Measurements from ENCODE around the gene SLC44A5. TPM values are rescaled to one million over a fixed set of nuclear protein-coding genes. Genes with fewer than 3 reads are reported as not detected.

The SLC44A5 gene
- total RNA-seq (2022; extraction: Qiagen RNA extraction): 0.03 to 0.07 TPM (median 0.06 TPM) in 5 replicates

DNA sequence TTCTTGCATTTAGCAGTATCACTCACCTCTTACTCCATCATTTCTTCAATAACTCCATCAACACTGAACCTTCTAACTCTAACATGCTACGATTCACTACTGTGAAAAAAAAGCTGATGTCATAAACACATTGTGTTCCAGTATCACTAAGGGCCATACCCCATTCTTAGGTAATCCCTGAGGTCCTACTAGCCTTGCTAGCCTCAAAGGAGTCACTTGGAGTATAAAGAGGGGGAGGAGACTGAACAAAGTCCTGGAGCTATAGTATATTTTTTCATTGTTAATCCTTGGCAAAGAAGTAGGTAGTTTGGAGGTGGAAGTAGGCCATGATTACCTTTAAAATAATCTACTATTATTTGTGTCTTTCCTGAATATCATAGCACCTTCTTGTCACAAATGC, at the start of gene SLC44A5:
Gene SLC44A5, minus strand, starts transcription at position 101 of the 400 bp plus-strand sequence. CDS start 69,667 bp downstream, outside the sequence.

Other genes starting within 250 kb of the SLC44A5 start
- 27.0 to 48.1 TPM (median 30.1 TPM) in 5 replicates for gene ACADM, start 113.6 kb upstream of the SLC44A5 start, total RNA-seq (2022; extraction: Qiagen RNA extraction)
- 59.6 to 87.5 TPM (median 64.8 TPM) in 5 replicates for gene RABGGTB, start 175.1 kb upstream of the SLC44A5 start, total RNA-seq (2022; extraction: Qiagen RNA extraction)
- 0.03 to 0.05 TPM in 2 of 5 replicates, not detected in the others for gene MSH4, start 185.8 kb upstream of the SLC44A5 start, total RNA-seq (2022; extraction: Qiagen RNA extraction)